HG03354 (cell line): Measurements from ENCODE around the gene TRABD.

Experiments used
- ATAC-seq: cut with Tn5 transposase; IDR thresholded peaks from one replicate; pipeline ENCODE4 v1.9.1; 2021; ENCODE audit warnings: mild to moderate bottlenecking; ENCODE audit not compliant: unreplicated experiment, poor library complexity, severe bottlenecking

Gene TRABD

DNA sequence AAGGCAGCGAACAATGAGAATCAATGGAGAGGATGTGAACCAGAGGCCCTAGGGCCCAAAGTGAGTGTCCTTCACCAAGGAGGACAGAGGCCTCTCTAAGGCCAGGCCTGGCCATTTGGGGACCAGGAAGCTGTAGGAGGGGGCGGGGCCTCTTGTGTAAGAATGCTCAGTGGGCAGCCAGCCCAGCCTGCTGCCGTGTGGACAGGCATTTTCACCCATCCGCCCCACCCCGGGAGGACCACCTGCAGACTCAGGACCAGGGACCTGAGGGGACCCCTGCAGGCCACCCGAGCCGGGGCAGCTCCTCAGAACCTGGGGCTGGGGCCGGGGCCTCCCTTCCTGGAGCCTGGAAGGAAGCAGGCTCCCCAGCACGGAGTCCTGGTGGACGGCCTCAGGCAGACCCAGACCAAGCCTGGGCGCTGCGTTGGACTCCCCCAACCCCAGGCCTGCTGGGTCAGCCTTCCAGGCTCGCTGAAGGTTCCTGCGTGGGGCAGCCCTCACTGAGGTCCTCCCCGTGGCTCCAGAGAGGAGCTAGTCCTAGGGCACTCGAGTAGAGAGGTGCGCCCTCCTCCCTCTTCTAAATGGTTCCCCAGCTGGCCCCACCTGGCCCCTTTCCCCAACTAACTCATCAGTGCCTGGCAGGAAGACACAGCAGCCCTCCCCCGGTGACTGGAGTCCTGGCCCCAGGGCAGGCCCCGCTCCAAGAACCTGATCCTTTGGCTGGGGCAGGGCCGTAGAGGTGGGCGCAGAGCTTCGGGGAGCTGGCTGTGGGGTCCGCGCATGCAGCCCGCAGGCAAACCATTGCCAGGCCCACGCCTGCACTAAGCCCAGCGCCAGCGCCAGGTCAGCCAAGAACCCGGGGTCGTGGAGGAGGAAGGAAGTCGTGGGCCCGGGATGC lies 1.5 kb upstream of the TRABD start:
- no peak for ATAC-seq

DNA sequence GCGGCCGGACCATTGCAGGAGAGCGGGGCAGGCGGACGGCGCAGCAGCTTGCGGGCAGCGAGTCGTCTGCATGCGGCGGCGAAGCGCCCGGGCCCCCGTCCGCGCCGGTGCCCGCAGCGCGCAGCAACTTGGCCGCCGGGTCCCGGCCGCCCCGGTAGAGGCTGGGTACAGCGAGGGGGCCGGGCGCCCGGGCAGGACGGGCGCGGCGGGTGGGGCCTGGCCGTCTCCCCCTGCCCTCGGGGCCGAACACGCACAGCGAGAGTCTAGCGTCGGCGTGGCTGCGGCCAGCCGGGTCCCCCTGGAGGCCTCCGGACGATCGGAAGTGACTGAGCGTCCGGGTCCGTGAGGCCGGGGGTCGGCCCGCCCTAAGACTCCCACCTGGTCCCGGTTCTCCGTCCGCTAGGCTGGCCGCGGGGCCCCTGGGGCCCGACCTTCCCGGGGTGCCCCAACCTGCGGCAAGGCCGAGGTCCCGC lies 775 bp upstream of the TRABD start:
- ATAC-seq: no peak

DNA sequence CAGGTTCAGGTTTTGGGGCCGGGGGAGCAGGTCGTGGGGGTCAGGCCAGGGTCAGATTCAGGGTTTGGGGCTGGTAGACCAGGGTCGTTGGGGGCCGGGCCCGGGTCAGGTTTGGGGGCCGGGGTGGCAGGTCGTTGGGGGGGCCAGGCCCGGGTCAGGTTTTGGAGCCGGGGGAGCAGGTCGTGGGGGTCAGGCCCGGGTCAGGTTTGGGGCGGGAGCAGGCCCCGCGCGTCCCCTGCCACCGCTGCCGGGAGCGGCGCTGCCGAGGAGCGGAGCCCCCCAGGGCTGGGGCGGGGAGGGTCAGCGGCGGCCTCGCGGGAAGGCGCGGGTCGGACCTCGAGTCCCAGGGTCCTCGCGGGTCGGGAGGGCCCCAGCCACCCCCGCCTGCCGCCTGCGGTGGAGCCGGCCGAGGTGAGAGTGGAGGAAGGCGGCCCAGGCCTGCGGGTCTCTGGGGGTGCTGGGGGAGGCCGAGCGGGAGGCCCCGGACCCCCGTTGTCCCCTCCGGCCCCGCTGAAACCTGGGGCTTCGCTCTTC lies 535 bp downstream of the TRABD start:
- no peak for ATAC-seq

DNA sequence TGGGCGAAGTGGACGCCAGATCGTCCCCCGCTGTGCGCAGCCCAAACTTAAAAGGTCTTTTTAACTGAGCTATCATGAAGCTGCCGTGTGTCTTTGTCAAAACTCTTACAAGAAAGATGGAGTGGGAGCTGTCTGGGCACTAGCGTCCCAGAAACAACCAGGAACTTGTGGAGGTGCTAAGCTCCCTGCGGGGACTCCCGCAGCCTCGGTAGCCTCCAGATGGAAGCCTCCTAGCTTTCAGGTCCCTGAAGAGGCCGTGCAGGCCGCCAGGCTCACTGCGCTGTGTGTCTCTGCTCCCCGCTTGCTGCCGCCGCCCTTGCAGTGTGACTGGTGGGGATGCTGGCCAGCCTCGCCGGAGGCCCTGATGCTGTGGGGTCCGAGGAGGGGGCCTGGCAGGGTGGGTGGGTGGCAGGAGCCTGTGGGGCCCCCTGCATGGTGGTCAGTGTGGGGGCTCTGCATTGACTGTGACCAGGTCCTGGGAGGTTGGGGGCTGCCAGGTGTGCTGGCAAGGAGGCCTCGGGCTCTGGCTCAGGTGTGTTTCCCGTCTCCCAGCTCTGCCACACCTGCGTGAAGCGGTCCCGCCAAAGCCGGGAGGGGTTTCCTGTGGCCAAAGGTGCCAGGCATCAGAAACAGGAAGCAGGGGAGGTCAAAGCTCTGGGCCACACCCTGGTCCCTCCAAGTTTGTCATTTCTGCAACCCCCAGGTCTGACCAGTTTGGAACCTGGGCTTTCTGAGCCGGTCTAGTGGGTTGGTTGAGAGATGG lies 1.2 kb downstream of the TRABD start:
- no peak for ATAC-seq

DNA sequence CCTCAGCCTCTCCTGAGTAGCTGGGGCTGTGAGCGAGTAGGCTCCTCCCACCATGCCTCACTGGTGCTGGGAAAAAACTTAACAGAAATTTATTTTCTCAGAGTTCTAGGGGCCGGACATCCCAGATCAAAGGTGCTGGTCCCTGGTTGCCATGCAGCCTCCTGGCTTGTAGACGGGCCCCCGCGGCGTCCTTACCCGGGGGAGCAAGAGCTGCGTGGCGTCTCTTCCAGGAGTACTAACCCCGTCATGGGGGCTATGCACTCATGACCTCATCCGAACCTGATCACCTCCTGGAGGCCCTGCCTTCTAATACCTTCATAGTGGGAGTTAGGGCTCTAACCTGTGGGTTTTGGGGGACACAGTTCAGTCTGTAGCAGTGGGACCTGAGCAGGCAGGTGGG lies 2.6 kb downstream of the TRABD start:
- ATAC-seq: no peak

DNA sequence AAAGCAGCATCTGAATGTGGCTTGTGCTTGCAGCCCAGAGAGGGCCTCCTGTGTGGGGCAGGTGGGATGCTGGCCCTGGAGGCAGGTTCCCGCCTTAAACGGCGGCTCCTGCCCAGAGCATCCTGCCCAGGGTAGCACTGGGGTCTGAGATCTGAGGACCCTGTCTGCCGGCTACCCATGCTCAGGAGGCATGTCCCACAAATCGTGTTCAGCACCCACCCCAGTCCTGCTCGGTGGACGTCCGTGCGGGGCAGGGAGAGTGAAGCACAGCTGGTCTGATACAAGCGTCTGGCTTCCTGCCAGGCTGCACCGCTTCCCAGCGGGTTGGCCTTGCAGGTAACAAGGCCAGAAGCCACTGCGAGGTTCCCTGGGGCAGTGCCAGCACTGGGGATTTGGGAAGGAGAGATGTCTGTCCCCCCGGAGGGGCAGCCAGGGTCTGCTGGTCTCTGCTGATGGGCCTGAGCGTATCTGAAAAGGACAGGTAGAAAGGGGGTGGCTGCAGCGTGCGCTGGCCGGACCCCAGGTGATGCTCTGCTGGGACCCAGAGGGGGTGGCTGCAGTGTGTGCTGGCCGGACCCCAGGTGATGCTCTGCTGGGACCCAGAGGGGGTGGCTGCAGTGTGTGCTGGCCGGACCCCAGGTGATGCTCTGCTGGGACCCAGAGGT lies 3.6 kb downstream of the TRABD start:
- ATAC-seq: no peak

DNA sequence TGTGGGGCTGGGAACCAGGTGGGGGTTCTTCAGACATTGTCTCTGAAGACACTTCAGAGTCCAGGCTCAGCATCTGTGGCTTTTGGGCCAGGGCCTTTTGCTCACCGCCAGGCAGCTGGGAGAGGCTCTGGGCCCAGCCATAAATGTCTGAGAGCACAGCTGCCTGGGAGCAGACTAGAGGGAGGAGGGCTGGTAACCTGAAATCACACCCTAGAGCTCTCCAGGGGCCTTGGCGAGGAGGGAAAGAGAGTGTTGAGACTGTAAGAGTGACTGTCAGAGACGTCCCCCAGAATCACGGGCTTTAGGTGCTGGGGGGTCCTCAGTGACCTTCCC lies 4.1 kb downstream of the TRABD start:
- ATAC-seq: no peak

DNA sequence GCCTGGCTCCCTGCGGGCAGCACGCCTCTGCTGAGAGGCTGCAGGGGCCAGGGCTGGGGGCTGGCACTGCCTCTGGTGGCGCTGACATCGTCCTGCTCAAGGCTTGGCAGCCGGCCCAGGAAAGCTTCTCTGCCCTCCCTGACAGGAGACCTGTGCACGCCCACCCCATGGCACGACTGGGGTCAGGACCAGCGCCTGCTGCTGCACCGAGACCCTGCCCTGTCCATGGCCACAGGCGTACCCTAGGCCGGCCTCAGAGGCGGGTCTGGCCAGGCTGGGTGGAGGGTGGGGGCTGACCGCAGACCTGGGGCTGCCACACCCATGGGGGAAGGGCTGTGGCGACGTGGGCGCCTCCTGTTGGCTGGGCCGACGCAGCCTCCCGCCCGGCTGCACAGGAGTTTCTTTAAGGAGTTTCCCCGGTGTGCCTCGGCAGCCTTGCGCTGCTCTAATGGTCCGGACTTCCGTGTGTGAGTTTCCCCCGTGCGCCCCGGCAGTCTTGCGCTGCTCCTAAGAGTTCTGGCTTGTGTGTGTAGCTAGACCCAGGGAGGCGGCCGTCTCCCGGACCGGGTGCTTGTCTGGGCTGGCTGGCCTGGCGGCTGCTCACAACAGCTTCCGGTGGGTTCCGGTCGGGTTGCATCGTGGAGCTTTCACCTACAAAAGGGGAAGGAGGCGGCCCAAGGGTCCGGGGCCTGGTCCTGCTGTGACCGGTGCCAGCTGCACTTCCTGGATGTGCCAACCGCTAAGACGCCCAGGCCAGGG lies 4.6 kb downstream of the TRABD start:
- ATAC-seq: peak; percentile 45

DNA sequence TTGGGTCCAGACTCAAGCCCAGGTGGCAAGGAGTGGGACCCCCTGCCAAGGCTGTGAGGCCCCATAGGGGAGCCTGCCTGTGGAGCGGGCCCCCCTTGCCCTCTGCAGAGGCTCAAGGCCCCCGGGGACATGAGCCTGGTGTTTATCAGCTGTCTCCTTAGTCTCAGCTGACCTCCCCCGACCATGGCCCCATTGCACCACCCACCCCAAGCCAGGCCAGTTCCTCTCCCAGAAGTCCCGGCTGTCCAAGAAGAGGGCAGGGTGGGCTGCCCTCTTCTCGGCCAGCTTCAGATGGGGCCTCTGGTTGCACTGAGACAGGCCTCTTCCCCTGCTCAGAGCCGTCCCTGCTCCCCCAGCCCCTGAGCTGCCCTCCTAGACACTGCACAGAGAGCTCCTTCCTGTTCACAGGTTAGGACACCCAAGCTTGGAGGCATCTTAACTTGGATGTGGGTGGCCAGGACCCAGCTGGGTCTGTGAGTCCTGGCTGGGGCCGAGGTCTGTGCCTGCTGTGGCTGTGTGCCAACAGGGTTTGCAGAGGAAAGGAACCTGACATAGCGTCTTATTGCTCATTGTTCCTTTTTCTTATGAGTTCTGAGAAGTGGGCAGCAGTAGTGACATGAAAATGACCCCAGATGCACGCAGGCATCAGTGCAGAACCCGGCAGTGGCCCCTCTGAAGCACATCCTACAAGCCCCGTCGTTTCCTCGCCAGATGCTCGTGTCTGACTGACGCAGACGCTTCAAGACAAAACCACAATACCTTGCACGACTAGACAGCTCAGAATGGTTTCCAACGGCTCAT lies 5.4 kb downstream of the TRABD start:
- peak; percentile 29 for ATAC-seq

DNA sequence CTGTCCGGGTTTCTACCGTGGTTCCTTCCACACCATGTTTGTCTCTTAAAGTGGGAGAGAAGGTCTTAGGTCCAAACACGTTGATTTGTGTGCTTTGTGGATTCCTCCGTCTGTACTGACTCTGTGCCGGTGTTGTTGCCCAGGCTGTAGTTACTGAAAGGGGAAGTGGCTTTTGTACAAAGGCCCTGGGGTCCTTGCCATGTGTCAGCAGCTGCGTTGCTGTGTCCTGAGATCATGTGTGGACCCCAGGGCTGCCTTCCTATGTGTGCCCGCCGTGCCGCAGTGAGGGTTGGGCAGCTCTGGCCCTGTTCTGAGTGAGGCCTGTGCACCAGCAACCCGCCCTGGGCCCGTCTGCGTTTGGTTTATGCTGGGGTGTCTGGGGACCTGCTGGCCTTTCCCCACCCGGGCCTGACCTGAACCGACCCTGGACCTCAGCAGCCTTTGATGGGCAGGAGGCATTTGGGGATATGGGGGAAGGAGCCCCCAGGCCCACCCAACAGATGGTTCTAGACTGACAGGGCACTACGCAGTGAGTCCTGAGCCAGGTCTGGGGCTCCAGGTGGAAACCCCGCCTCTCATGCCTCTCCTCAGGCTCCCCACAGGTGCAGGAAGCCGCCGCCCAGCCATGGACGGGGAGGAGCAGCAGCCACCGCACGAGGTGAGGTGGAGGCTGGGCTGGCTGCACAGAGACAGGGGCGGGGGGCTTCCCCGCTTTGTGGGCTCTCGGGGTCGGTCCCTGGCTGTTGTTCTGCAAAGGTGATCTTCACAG lies 6.9 kb downstream of the TRABD start:
- ATAC-seq: no peak

DNA sequence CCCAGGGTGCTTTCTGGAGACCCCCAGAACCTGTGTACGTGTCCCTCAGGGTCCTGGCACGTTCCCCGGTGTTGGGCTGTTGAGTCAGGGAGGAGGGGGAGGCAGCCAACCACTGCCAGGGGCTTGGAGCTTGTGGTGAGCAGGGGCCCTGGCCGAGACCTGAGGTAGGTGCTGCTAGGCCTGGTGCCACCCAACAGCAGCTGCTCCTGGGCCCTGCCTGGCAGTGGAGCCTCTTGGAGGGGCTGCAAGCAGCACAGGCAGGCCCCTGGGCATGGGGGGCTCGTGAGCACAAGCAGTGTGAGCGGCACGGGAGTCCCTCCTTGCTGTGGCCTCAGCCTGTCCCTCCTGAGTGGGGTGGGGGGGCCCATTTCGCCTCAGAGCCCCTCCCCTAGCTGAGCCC lies 7.9 kb downstream of the TRABD start:
- ATAC-seq: no peak

DNA sequence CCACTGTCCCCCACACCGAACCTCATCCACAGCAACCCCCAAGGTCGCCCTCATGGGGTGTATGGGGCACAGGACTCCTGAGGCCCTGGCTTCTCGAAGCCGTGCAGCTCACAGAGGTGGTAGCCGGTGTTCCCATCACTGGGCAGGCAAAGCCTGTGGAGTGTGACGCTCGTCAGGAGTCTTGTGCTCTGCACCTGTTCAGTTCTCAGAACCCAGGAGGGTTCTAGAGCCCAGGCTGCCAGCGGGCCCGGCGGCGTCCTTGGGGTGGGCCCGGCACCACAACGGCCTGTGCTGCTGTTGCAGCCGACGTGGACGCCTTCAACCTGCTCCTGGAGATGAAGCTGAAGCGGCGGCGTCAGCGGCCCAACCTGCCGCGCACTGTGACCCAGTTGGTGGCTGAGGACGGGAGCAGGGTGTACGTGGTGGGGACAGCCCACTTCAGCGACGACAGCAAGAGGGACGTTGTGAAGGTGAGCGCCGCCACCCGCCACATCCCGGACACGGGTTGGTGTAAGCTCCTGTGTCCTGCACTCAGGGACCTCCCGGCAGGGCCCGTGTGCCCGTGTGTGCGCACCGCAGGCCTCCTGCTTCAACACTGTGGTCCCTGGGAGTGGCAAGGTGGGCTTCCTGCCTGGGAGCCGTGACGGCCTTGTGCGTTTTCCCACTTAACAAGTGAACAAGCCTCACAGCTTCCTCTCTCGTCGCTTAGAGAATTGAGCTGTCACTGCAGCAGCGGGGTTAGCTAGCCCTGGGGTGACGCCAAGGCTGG lies 8.5 kb downstream of the TRABD start:
- no peak for ATAC-seq

DNA sequence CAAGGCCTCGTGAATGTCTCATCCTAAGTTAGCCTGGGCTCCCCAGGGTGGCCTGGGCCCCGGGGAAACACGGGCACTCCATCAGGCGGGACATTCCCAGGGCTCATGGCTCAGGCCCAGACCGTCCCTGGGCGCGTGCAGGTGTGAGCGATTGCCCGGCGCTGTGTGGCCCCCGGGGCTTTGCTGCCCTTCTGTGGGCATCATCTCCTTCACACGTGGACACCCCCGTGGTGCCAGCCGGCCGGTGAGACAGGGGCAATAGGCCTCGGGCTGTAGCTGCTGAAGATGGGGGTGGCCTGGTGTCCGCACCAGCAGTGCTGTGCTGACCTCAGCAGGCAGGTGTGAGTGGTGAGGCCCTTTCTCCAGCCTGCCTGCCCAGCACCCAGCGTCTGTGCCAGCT lies 10.5 kb downstream of the TRABD start:
- no peak for ATAC-seq

DNA sequence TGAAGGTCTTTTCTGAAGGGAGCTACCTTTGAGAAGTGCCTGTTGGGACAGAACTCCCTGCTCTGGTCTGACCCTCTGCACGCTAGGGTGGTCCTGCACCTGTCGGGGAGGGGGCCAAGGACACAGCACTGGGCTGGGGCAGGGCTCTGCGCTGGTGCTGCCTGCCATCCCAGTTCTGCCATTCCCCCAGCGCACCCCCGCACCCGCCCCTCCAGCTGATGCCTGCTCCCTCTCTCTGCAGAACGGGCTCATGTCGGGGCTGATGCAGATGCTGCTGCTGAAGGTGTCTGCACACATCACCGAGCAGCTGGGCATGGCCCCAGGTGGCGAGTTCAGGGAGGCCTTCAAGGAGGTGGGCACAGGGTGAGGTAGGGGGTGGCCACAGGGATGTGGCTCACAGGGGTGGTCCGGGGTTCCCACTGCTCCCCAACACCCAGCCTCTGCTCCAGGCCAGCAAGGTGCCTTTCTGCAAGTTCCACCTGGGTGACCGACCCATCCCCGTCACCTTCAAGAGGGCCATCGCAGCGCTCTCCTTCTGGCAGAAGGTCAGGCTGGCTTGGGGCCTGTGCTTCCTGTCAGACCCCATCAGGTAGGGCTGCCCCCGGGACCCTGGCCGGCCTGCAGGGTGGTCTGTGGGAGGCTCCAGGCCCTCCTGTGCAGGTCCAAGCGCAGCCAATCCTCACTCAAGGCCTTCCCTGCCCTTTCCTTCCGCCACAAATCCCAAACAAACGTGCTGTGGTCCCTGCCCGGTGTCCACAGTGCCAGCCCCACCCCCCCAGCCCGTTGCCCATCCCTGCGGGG lies 11.5 kb downstream of the TRABD start:
- ATAC-seq: no peak

DNA sequence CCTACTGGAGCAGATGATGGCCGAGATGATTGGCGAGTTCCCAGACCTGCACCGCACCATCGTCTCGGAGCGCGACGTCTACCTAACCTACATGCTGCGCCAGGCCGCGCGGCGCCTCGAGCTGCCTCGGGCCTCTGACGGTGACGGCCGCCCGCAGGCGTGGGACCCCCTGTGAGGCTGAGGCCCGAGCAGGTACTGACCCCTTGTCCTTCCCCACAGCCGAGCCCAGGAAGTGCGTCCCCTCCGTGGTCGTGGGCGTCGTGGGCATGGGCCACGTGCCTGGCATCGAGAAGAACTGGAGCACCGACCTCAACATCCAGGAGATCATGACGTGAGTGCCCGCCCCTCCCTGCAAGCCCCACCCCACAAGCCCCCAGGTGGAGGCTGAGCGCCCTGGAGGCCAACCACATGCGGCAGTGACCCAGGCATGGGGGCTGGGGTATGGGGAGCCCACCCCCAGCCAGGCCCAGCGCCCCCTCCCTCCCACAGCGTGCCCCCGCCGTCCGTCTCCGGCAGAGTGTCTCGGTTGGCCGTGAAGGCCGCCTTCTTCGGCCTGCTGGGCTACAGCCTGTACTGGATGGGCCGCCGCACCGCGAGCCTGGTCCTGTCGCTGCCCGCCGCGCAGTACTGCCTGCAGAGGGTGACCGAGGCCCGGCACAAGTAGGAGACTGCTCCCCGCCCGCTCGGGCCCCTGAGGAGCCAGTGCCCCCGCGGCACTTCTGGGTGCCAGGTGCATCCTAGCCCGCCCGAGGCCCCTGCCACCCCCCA lies 12.3 kb downstream of the TRABD start:
- ATAC-seq: no peak

DNA sequence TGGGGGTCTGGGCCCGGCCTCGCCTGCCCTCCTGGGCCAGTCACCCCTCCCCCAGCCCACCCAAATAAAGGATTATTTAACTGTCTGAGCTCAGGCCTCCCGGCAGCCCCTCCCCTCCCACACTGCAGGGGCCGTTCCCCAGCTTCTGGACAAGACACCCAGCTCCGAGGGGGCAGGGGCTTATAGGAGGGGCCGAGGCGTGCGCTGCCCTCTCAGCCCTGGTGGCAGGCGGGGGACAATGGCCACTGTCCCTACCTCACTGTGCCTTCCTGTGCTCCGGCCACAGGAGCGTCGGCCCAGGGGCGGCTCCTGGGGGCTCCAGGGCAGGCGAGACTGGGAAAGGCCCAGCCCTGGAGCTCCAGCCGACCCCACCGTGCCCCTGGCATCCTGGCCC lies 12.9 kb downstream of the TRABD start:
- ATAC-seq: no peak
